Ovary (tissue), 9 donors: ENCODE data around the gene RPL22. TPM values are rescaled to one million over a fixed set of nuclear protein-coding genes. Genes with fewer than 3 reads are reported as not detected.

ENCODE experiments used
- DNase-seq, 5 donors: peaks; one replicate each; pipeline ENCODE4 v3.0.0-alpha.2; 2019 to 2020
- H3K27ac ChIP-seq, 2 donors: fragments of 200-600 bp; one replicate each; pipeline versions ENCODE4 v1.5.1 to v1.8.0; 2019 to 2022
- H3K27me3 ChIP-seq: fragments of 200-600 bp; one replicate; pipeline ENCODE4 v1.8.0; 2022
- H3K36me3 ChIP-seq: fragments of 200-600 bp; sonication (generic); one replicate; pipeline ENCODE4 v1.5.1; 2019
- H3K4me1 ChIP-seq: one replicate; pipeline ENCODE4 v1.8.1; 2013; ENCODE audit warnings: mild to moderate bottlenecking, moderate library complexity; ENCODE audit not compliant: insufficient read depth
- H3K4me3 ChIP-seq: fragments of 200-600 bp; sonication (generic); one replicate; pipeline ENCODE4 v1.5.1; 2017
- H3K9me3 ChIP-seq, 2 donors: fragments of 200-600 bp in 1 of 2; sonication (generic) in 1 of 2; one replicate each; pipeline versions ENCODE4 v1.5.1 to v1.8.1; 2013 to 2019; ENCODE audit warnings: mild to moderate bottlenecking in 1 of 2, moderate library complexity in 1 of 2
- CTCF ChIP-seq, 3 donors: fragments of 450-650 bp in 2 of 3; fragments of 200-600 bp in 1 of 3; IDR thresholded peaks; one replicate each; pipeline versions ENCODE4 v1.5.1 to v1.8.0; 2016 to 2022; ENCODE audit warnings: antibody characterized with exemption in 3 of 3, mild to moderate bottlenecking in 1 of 3
- EP300 ChIP-seq: sonication (generic); formaldehyde crosslinking; IDR thresholded peaks from one replicate; pipeline ENCODE4 v1.6.1; 2017; ENCODE audit warnings: antibody characterized with exemption
- POLR2A ChIP-seq: fragments of 450-650 bp; IDR thresholded peaks from one replicate; pipeline ENCODE4 v1.6.1; 2017; ENCODE audit warnings: antibody characterized with exemption, mild to moderate bottlenecking, moderate library complexity
- WGBS, 3 donors: extraction: QIAGEN DNeasy Blood & Tissue Kit in 1 of 3; methylation state at CpG; one replicate each; pipeline versions ENCODE4 v1.1.5 to v1.1.7; 2013 to 2017; 5-methylcytosine and 5-hydroxymethylcytosine counted together
- intact Hi-C, 4 donors: fragments of 100-400 bp; cut with DNase I; formaldehyde crosslinking; loops; one replicate each; pipeline versions ENCODE4 v1.11.0 to v1.15.1; 2022 to 2023
- polyA plus RNA-seq, 2 donors: library from polyadenylated mRNA; stranded (reverse); fragments of 200-250 nt in 1 of 2; fragments of 350-450 nt in 1 of 2; fragmentation: Illumina TruSeq in 1 of 2; extraction: RNeasy Lipid Tissue Mini Kit (QIAGEN cat#74804) in 1 of 2; gene quantifications; one replicate each; pipeline ENCODE4 v1.2.3, GENCODE V29; 2013 to 2014
- total RNA-seq, 7 donors: library from RNA; depleted of rRNA in 2 of 7; stranded (reverse); fragments of >200 nt in 2 of 7; fragmentation: NEBNext Ultra II Directional in 3 of 7; extraction: Animal tissue kit (Norgen Biotek cat#: 25700) in 3 of 7; gene quantifications; one replicate each; pipeline versions ENCODE4 v1.1.0 to v1.2.4, GENCODE V29; 2016 to 2023
- donor health status: DM: no; HTN: no; CAD: no; lungs with moderate emphysema.
- donor health status: DM: no; HTN: no; CAD: no.
- donor health status: Bipolar disorder and iron deficiency.
- donor health status: DM: yes; HTN: yes; CAD: no.
- donor health status: DM: no; HTN: no; CAD: no.
- donor health status: DM: yes; HTN: yes; CAD: no.

The RPL22 gene
- total and polyA plus RNA-seq, 9 donors, result 379 to 2,062 (median 715) TPM

GRCh38 chr1:6158181-6158580, 41.2 kb downstream of the RPL22 start:
- Histone ChIP-seq H3K4me3 (no peak overlapping the region), H3K36me3 (no peaks in the 10 kb centered on the region), H3K4me1 (no peaks in the 10 kb centered on the region), H3K27me3 (no peaks in the 10 kb centered on the region), H3K27ac (no peak overlapping the region), H3K9me3 (no peaks in the 10 kb centered on the region)
- no peak for TF ChIP-seq EP300
- no peak for TF ChIP-seq POLR2A
- TF ChIP-seq CTCF (IDR thresholded peaks at IDR 0.05), result no peak
- intact Hi-C loops, result no loop called here
- DNase-seq, result no peak
- 55 to 74% (median 57%) methylated on average over 8 of the region's 8 CpGs for WGBS, 3 donors

DNA sequence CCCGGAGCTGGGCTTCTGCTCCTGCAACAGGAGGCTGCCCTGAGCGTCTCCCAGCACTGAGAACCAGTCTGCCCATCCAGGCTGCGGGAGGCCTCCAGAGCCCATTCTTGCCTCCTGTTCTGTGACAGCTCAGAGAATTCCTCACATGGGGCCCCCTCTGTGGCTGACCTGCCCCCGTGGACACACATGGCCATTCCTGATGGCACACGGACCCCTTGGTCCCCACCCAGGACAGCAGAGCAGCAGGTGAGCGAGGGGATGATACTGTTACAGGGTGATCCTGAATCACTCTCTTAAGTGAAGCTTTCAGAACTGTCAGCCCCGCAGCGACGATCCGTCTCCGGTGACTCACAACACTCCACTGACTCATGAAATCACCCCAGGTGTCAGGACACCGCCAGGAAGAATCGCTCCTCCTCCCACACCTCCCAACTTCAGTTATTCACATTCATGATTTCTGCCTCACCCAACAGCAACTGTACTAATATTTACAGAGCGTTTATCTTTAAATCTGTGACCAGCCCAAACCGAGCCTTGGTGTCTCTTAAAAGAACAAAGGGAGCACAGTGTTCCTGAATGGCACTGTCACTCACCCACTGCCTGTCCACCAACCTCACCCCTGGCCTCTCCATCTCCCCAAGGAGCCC, 41.7 kb downstream of the RPL22 start:
- Histone ChIP-seq H3K4me1 (no peaks in the 10 kb centered on the region), H3K9me3 (no peaks in the 10 kb centered on the region), H3K27ac (no peak overlapping the region), H3K36me3 (no peaks in the 10 kb centered on the region), H3K4me3 (no peak overlapping the region), H3K27me3 (no peaks in the 10 kb centered on the region)
- intact Hi-C loops, result no loop called here
- TF ChIP-seq POLR2A (no peak), EP300 (no peak), CTCF (IDR thresholded peaks at IDR 0.05) (no peak)
- 55 to 67% (median 61%) methylated on average over 15 of the region's 15 CpGs for WGBS, 3 donors
- no peak for DNase-seq

DNA sequence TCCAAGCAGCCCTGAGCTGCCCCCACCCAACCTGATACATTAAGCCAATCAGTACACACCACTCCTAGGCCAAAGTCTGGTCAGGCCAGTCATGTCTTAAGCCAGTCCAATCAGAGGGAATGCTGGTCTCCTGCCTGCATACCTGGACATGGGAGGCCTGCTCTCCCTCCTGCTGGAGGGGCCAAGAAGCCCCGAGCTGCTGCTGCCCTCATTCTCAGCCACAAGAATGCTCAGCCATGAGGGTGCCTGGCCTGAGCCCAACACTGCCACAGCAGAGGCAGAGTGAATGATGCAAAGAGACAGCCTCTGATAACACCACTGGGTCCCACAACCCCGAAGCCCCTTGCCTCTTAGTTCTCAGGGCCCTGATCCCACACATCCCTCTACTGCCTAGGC, 42.3 kb downstream of the RPL22 start:
- TF ChIP-seq EP300 (no peak), CTCF (IDR thresholded peaks at IDR 0.05) (no peak), POLR2A (no peak)
- whole genome bisulfite sequencing, 3 donors, result 51 to 68% (median 51%) methylated on average over 2 of the region's 2 CpGs
- H3K27ac ChIP-seq, result no peak overlapping the region
- DNase-seq, result no peak
- H3K4me3 ChIP-seq, result no peak overlapping the region
- no peaks in the 10 kb centered on the region for H3K4me1 ChIP-seq
- H3K36me3 ChIP-seq, result no peaks in the 10 kb centered on the region
- no peaks in the 10 kb centered on the region for H3K27me3 ChIP-seq
- H3K9me3 ChIP-seq, result no peaks in the 10 kb centered on the region
- intact Hi-C loops, result no loop called here

DNA sequence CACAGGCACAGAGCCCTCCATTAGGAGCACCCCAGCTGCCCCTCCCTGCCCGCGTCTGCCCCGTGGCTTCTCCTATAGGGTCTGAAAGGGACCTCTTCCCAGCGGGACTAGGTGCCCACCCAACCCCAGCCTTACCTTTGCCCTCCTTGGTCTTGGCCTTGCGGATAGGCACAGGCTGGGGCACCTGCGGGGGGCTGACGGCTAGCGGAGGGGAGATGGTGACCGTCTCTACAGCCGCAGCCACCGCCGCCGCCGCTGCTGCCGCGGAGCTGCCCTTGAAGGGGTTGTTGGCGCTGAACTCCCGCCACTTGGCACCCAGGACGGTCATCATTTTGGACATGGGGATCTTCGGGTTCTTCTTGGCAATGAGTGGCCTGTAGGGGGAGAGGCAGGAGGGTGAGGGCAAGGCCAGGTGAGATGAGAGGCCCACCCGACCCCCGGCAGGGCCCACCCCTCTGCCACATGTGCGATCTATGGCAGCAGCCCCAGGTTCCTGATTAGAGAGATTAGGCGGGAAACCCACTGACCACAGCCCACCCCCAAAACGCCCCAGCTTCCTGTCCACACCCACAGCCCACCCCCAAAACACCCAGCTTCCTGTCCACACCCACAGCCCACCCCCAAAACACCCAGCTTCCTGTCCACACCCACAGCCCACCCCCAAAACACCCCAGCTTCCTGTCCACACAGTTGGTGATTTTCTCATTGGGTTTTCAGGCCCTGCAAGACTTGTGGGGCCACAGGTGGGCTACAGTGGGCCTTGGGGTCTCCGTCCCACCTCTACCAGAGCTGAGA, 44.7 kb downstream of the RPL22 start:
- H3K4me3 ChIP-seq, result no peak overlapping the region
- intact Hi-C loops, result no loop called here
- TF ChIP-seq POLR2A (no peak), CTCF (IDR thresholded peaks at IDR 0.05) (no peak), EP300 (no peak)

More for the DNA sequence above, 44.7 kb downstream of the RPL22 start:
- Histone ChIP-seq H3K36me3 (no peaks in the 10 kb centered on the region), H3K4me1 (no peaks in the 10 kb centered on the region), H3K27me3 (no peaks in the 10 kb centered on the region), H3K27ac (no peak overlapping the region), H3K9me3 (no peaks in the 10 kb centered on the region)
- WGBS, 3 donors, result 84 to 87% (median 86%) methylated on average over 26 of the region's 26 CpGs
- DNase-seq, result no peak
